GM21529 (cell line): ENCODE results near the gene ATXN1.
"Not testable (repeated sequence)": the region's sequence is repeated elsewhere in the genome, so short reads cannot be mapped to it uniquely, and the experiment has no call there.

ENCODE experiments used
- ATAC-seq: cut with Tn5 transposase; IDR thresholded peaks from one replicate; pipeline ENCODE4 v1.9.1; 2021; ENCODE audit not compliant: unreplicated experiment

The ATXN1 gene

GRCh38 chr6:16654701-16655100 lies 106.6 kb downstream of the ATXN1 start:
- no peak for ATAC-seq

GRCh38 chr6:16653226-16653625 lies 108.0 kb downstream of the ATXN1 start:
- ATAC-seq = no peak

GRCh38 chr6:16651871-16652270 lies 109.4 kb downstream of the ATXN1 start:
- ATAC-seq = peak; percentile 81

- ATAC-seq = no peak
Measured at GRCh38 chr6:16649890-16650289, 111.4 kb downstream of the ATXN1 start.

- no peak for ATAC-seq
Measured at GRCh38 chr6:16649241-16649640, 112.0 kb downstream of the ATXN1 start.

GRCh38 chr6:16648003-16648402 lies 113.3 kb downstream of the ATXN1 start:
- no peak for ATAC-seq

GRCh38 chr6:16647422-16647821 lies 113.8 kb downstream of the ATXN1 start:
- ATAC-seq = no peak

- ATAC-seq = no peak
Measured at GRCh38 chr6:16644540-16645250, 116.6 kb downstream of the ATXN1 start.

GRCh38 chr6:16639684-16640480 lies 121.4 kb downstream of the ATXN1 start:
- no peak for ATAC-seq

GRCh38 chr6:16637635-16638034 lies 123.6 kb downstream of the ATXN1 start:
- ATAC-seq = no peak

- ATAC-seq = peak; percentile 71
Measured at GRCh38 chr6:16635810-16636602, 125.3 kb downstream of the ATXN1 start.

- ATAC-seq = no peak
Measured at GRCh38 chr6:16635291-16635809, 125.9 kb downstream of the ATXN1 start.

- no peak for ATAC-seq
Measured at GRCh38 chr6:16634855-16635254, 126.4 kb downstream of the ATXN1 start.

GRCh38 chr6:16633961-16634360 lies 127.3 kb downstream of the ATXN1 start:
- no peak for ATAC-seq

GRCh38 chr6:16633465-16633864 lies 127.8 kb downstream of the ATXN1 start:
- ATAC-seq = no peak

- ATAC-seq = no peak
Measured at GRCh38 chr6:16632101-16632500, 129.2 kb downstream of the ATXN1 start.

GRCh38 chr6:16630026-16630643 lies 131.1 kb downstream of the ATXN1 start:
- no peak for ATAC-seq

- ATAC-seq = not testable (repeated sequence)
Measured at GRCh38 chr6:16628580-16628979, 132.7 kb downstream of the ATXN1 start.

GRCh38 chr6:16626650-16627049 lies 134.6 kb downstream of the ATXN1 start:
- ATAC-seq = no peak

GRCh38 chr6:16625291-16626265 lies 135.7 kb downstream of the ATXN1 start:
- ATAC-seq = no peak
